WI38 (cell line): ENCODE data around the gene PLEKHM3.

Experiments used
- H3K4me3 ChIP-seq: 2 replicates; pipeline ENCODE4 v1.5.1; 2011; ENCODE audit warnings: low read depth, mild to moderate bottlenecking, control low read depth, low read length
- CTCF ChIP-seq: IDR thresholded peaks from 2 replicates; pipeline ENCODE4 v1.5.1; 2012; ENCODE audit warnings: low read depth, mild to moderate bottlenecking, control low read depth, low read length

PLEKHM3 gene

GRCh38 chr2:208017721-208018120 is 7.6 kb downstream of the PLEKHM3 start:
- no peak for TF ChIP-seq CTCF
- no peak overlapping the region for H3K4me3 ChIP-seq

- H3K4me3 ChIP-seq = no peak overlapping the region
- TF ChIP-seq CTCF = no peak
Measured at GRCh38 chr2:208015475-208015874, 9.9 kb downstream of the PLEKHM3 start.

- no peak for TF ChIP-seq CTCF
- H3K4me3 ChIP-seq = no peak overlapping the region
Measured at GRCh38 chr2:208013285-208014178, 11.8 kb downstream of the PLEKHM3 start.

GRCh38 chr2:208012449-208012848 is 12.9 kb downstream of the PLEKHM3 start:
- H3K4me3 ChIP-seq = no peak overlapping the region
- no peak for TF ChIP-seq CTCF

GRCh38 chr2:208010506-208010905 is 14.8 kb downstream of the PLEKHM3 start:
- no peak overlapping the region for H3K4me3 ChIP-seq
- TF ChIP-seq CTCF = no peak

GRCh38 chr2:208006833-208007232 is 18.5 kb downstream of the PLEKHM3 start:
- TF ChIP-seq CTCF = no peak
- no peak overlapping the region for H3K4me3 ChIP-seq

GRCh38 chr2:208006337-208006736 is 19.0 kb downstream of the PLEKHM3 start:
- no peak for TF ChIP-seq CTCF
- no peak overlapping the region for H3K4me3 ChIP-seq
